ENCODE measurements around the gene SRPK2. TPM values are rescaled to one million over a fixed set of nuclear protein-coding genes. Genes with fewer than 3 reads are reported as not detected.

Gene SRPK2
- total RNA-seq, 1 donor from 2014 or later: 47.1 TPM

DNA sequence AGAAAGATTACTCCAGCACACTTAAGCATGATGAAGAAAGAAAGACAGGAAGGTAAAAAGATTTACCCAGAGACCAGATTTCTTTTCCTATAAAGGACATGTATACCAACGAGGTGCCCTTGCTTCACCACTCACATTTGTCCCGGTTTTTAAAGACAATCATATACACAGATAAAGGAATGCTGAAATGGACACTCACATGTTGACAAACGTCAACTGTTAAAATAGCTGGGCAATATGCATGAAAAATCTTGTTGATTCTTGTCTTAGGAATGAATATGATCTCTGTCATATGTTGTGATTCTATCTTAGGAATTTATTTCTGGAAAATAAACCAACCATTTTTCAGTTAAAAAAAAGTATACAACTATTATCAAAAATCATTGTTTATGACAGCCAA is 158.2 kb downstream of the SRPK2 start:
- intact Hi-C loops (cut with DNase I): no loop called here
- Histone ChIP-seq H3K36me3 (no peaks in the 10 kb centered on the region), H3K27me3 (no peaks in the 10 kb centered on the region), H3K4me3 (no peak overlapping the region), H3K4me1 (peaks cover 4% of the 10 kb centered on the region), H3K9me3 (no peaks in the 10 kb centered on the region), H3K27ac (no peak overlapping the region)
- DNase-seq (ENCODE audit: extremely low spot score in 2 of 2): no peak
- TF ChIP-seq, protein P1, sequence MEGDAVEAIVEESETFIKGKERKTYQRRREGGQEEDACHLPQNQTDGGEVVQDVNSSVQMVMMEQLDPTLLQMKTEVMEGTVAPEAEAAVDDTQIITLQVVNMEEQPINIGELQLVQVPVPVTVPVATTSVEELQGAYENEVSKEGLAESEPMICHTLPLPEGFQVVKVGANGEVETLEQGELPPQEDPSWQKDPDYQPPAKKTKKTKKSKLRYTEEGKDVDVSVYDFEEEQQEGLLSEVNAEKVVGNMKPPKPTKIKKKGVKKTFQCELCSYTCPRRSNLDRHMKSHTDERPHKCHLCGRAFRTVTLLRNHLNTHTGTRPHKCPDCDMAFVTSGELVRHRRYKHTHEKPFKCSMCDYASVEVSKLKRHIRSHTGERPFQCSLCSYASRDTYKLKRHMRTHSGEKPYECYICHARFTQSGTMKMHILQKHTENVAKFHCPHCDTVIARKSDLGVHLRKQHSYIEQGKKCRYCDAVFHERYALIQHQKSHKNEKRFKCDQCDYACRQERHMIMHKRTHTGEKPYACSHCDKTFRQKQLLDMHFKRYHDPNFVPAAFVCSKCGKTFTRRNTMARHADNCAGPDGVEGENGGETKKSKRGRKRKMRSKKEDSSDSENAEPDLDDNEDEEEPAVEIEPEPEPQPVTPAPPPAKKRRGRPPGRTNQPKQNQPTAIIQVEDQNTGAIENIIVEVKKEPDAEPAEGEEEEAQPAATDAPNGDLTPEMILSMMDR (IDR thresholded peaks at IDR 0.05): no peak
- TF ChIP-seq POLR2A (IDR thresholded peaks at IDR 0.05): no peak
- TF ChIP-seq POLR2AphosphoS5 (IDR thresholded peaks at IDR 0.05; ENCODE audit: insufficient read depth in 1 of 2, low read depth in 1 of 2): no peak

DNA sequence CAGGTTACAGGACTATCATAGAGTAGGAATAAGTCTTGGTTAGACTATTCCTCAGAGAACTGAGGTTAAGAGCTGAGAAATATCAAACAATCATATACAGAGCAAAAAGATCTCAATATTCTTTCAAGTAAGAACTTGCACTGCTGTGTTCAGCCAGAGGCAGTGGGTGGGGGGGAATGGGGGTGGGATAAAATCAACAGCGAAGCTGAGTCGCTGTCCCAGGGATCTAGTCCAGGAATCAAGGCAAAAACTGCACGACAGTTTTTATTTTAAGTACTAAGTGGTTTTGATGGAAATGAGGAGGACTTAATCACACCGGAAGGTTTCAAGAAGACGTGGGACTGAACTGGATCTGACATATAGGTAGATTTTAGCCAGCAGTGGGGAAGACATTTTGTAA is 159.1 kb downstream of the SRPK2 start:
- Histone ChIP-seq H3K27ac (no peak overlapping the region), H3K36me3 (no peaks in the 10 kb centered on the region), H3K9me3 (no peaks in the 10 kb centered on the region), H3K4me3 (no peak overlapping the region), H3K4me1 (peaks cover 13% of the 10 kb centered on the region), H3K27me3 (no peaks in the 10 kb centered on the region)
- TF ChIP-seq, protein P1 (IDR thresholded peaks at IDR 0.05): no peak
- TF ChIP-seq POLR2A (IDR thresholded peaks at IDR 0.05) (no peak), POLR2AphosphoS5 (IDR thresholded peaks at IDR 0.05; ENCODE audit: insufficient read depth in 1 of 2, low read depth in 1 of 2) (no peak)
- intact Hi-C loops (cut with DNase I): no loop called here
- DNase-seq (ENCODE audit: extremely low spot score in 2 of 2): no peak

DNA sequence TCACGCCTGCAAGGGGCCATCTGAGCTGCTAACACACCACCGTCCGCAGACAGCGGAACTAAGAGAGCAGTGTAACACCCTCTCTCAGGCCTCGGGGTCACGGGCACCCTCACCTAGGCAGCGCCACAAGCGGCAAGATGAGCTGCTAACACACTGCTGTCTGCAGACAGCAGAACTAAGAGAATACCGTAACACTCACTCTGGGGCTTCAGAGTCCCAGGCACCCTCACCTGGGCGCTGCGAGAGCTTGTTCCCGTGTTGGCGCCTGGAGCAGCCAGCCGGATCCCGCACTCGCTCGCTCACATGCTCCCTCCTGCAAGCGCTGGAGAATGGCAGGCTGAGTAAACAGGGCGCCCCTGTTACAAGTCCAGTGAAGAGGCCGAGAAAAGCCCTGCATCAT is 160.2 kb downstream of the SRPK2 start:
- Histone ChIP-seq H3K4me1 (peaks cover 18% of the 10 kb centered on the region), H3K4me3 (no peak overlapping the region), H3K27ac (no peak overlapping the region), H3K27me3 (no peaks in the 10 kb centered on the region), H3K9me3 (no peaks in the 10 kb centered on the region), H3K36me3 (no peaks in the 10 kb centered on the region)
- no peak for DNase-seq (ENCODE audit: extremely low spot score in 2 of 2)
- intact Hi-C loops (cut with DNase I): no loop called here
- TF ChIP-seq, protein P1 (IDR thresholded peaks at IDR 0.05): no peak
- TF ChIP-seq POLR2A (IDR thresholded peaks at IDR 0.05) (no peak), POLR2AphosphoS5 (IDR thresholded peaks at IDR 0.05; ENCODE audit: insufficient read depth in 1 of 2, low read depth in 1 of 2) (no peak)

DNA sequence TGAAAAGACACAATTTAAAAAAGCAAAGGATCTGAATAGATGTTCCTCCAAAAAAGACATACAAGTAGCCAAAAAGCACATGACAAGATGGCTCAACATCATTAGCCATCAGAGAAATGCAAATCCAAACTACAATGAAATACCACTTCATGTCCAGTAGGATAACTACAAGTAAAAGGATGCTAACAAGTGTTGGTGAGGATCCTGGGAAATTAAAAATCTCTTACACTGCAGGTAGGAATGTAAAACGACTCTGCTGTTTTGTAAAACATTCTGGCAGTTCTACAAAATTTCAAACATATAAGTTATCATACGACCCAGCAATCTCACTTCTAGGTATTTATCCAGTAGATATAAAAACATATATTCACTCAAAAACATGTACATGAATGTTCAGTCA is 161.3 kb downstream of the SRPK2 start:
- no peaks in the 10 kb centered on the region for H3K9me3 ChIP-seq
- no peak for DNase-seq (ENCODE audit: extremely low spot score in 2 of 2)
- TF ChIP-seq POLR2AphosphoS5 (IDR thresholded peaks at IDR 0.05; ENCODE audit: insufficient read depth in 1 of 2, low read depth in 1 of 2): no peak
- TF ChIP-seq, protein P1 (IDR thresholded peaks at IDR 0.05): no peak
- no peak for TF ChIP-seq POLR2A (IDR thresholded peaks at IDR 0.05)
- no peak overlapping the region for H3K4me3 ChIP-seq
- peaks cover 20% of the 10 kb centered on the region for H3K4me1 ChIP-seq
- no peak overlapping the region for H3K27ac ChIP-seq
- H3K36me3 ChIP-seq: no peaks in the 10 kb centered on the region
- H3K27me3 ChIP-seq: no peaks in the 10 kb centered on the region
- intact Hi-C loops (cut with DNase I): no loop called here

DNA sequence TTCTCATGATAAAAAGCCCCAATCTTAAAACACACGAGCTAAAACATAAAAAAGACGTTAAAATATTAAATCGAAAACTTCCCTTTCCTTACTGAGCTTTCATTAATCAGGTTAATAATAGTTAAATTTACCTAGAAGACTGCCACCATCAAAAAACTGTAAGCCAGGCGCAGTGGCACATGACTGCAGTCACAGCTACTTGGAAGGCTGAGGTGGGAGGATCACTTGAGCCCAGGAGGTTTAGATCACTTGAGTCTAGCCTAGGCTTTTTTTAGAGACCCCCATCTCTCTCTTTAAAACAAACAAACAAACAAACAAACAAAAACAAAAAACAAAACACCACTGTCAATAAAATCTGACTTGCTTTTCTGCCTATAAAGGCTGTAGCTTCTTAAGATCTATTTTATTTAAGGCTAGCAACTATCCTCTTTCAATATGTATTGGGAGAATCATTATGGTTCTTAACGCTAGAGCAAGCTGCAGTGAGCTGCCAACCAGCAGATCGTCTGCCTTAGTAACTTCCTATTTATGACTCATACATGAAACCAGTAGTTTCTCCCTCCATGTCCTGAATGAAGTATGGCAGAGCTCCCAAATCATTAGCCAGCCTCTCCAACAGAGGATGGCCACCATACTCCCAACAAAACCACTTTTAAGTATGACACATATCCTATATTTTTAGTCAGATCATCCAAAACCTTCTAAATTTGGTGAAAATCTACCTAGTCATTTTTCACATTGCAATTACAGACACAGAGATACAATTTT is 163.7 kb downstream of the SRPK2 start:
- Histone ChIP-seq H3K27me3 (no peaks in the 10 kb centered on the region), H3K4me1 (peaks cover 31% of the 10 kb centered on the region), H3K4me3 (no peak overlapping the region), H3K27ac (no peak overlapping the region), H3K36me3 (no peaks in the 10 kb centered on the region), H3K9me3 (no peaks in the 10 kb centered on the region)
- TF ChIP-seq POLR2AphosphoS5 (IDR thresholded peaks at IDR 0.05; ENCODE audit: insufficient read depth in 1 of 2, low read depth in 1 of 2): peak in 1 of 2 donors; percentile 53
- TF ChIP-seq, protein P1 (IDR thresholded peaks at IDR 0.05): no peak
- no peak for TF ChIP-seq POLR2A (IDR thresholded peaks at IDR 0.05)
- intact Hi-C loops (cut with DNase I): no loop called here
- DNase-seq (ENCODE audit: extremely low spot score in 2 of 2): no peak
